Measurements from ENCODE around the gene IFI16. TPM values are rescaled to one million over a fixed set of nuclear protein-coding genes. Genes with fewer than 3 reads are reported as not detected.
A peak's percentile ranks its signal among the peaks of the same experiment; 100 is the strongest.

The IFI16 gene
- total RNA-seq, 6 donors from 2014 or later, result 43.8 to 108 (median 66.2) TPM

GRCh38 chr1:159055181-159055641, 45.5 kb downstream of the IFI16 start:
- ATAC-seq (ENCODE audit: low FRiP score in 2 of 2) (peak in 1 of 2 donors; percentile 10), DNase-seq (no peak)
- no peaks in the 10 kb centered on the region for H3K9me3 ChIP-seq
- H3K36me3 ChIP-seq, result peaks cover 15 to 68% (median 50%) of the 10 kb centered on the region in 4 donors
- TF ChIP-seq EP300 (IDR thresholded peaks at IDR 0.05), result no peak
- TF ChIP-seq POLR2A (IDR thresholded peaks at IDR 0.05), result no peak
- TF ChIP-seq POLR2AphosphoS5 (IDR thresholded peaks at IDR 0.05), result no peak
- TF ChIP-seq CTCF (IDR thresholded peaks at IDR 0.05), result no peak
- H3K27ac ChIP-seq, result no peak overlapping the region
- H3K4me3 ChIP-seq, result no peak overlapping the region
- H3K27me3 ChIP-seq, result no peaks in the 10 kb centered on the region
- H3K4me1 ChIP-seq, result peaks cover 0 to 10% (median 8%) of the 10 kb centered on the region in 4 donors
- WGBS, 2 donors, result 67 to 73% methylated on average over 5 of the region's 5 CpGs

- Histone ChIP-seq H3K36me3 (peaks cover 11 to 58% (median 42%) of the 10 kb centered on the region in 4 donors), H3K4me1 (peaks cover 0 to 10% (median 8%) of the 10 kb centered on the region in 4 donors), H3K4me3 (no peak overlapping the region), H3K27me3 (no peaks in the 10 kb centered on the region), H3K9me3 (no peaks in the 10 kb centered on the region), H3K27ac (no peak overlapping the region)
- DNase-seq, result no peak
- 75 to 83% methylated on average over 6 to 7 of the region's 7 CpGs for WGBS, 2 donors
- TF ChIP-seq POLR2A (IDR thresholded peaks at IDR 0.05), result no peak
- TF ChIP-seq CTCF (IDR thresholded peaks at IDR 0.05), result no peak
- no peak for TF ChIP-seq EP300 (IDR thresholded peaks at IDR 0.05)
- no peak for TF ChIP-seq POLR2AphosphoS5 (IDR thresholded peaks at IDR 0.05)
- no peak for ATAC-seq (ENCODE audit: low FRiP score in 2 of 2)
Observed at GRCh38 chr1:159056069-159056698, 46.5 kb downstream of the IFI16 start.

- DNase-seq (peak in 1 of 2 donors; percentile 1), ATAC-seq (ENCODE audit: low FRiP score in 2 of 2) (peak in 1 of 2 donors; percentile 26)
- Histone ChIP-seq H3K4me3 (no peak overlapping the region), H3K36me3 (peaks cover 0 to 32% (median 20%) of the 10 kb centered on the region in 4 donors), H3K27me3 (no peaks in the 10 kb centered on the region), H3K27ac (no peak overlapping the region), H3K9me3 (no peaks in the 10 kb centered on the region), H3K4me1 (peaks cover 0 to 10% (median 3%) of the 10 kb centered on the region in 4 donors)
- WGBS, 2 donors, result 89 to 91% methylated on average over 7 of the region's 7 CpGs
- TF ChIP-seq EP300 (IDR thresholded peaks at IDR 0.05), result no peak
- TF ChIP-seq POLR2AphosphoS5 (IDR thresholded peaks at IDR 0.05), result no peak
- no peak for TF ChIP-seq POLR2A (IDR thresholded peaks at IDR 0.05)
- TF ChIP-seq CTCF (IDR thresholded peaks at IDR 0.05), result no peak
Observed at GRCh38 chr1:159058751-159059150, 49.0 kb downstream of the IFI16 start.

- no peak overlapping the region for H3K4me3 ChIP-seq
- no peaks in the 10 kb centered on the region for H3K36me3 ChIP-seq
- no peaks in the 10 kb centered on the region for H3K9me3 ChIP-seq
- H3K27ac ChIP-seq, result no peak overlapping the region
- ATAC-seq (ENCODE audit: low FRiP score in 2 of 2), result no peak
- no peaks in the 10 kb centered on the region for H3K27me3 ChIP-seq
- TF ChIP-seq POLR2AphosphoS5 (IDR thresholded peaks at IDR 0.05), result no peak
- no peak for TF ChIP-seq EP300 (IDR thresholded peaks at IDR 0.05)
- TF ChIP-seq POLR2A (IDR thresholded peaks at IDR 0.05), result no peak
- TF ChIP-seq CTCF (IDR thresholded peaks at IDR 0.05), result no peak
- peaks cover 5 to 15% (median 9%) of the 10 kb centered on the region in 4 donors for H3K4me1 ChIP-seq
- 97 to 99% methylated on average over 8 of the region's 8 CpGs for WGBS, 2 donors
- DNase-seq, result peak in 1 of 2 donors; percentile 62
Observed at GRCh38 chr1:159065106-159065505, 55.4 kb downstream of the IFI16 start.

GRCh38 chr1:159066108-159066507, 56.4 kb downstream of the IFI16 start:
- H3K4me3 ChIP-seq, result no peak overlapping the region
- TF ChIP-seq CTCF (IDR thresholded peaks at IDR 0.05) (no peak), EP300 (IDR thresholded peaks at IDR 0.05) (no peak), POLR2AphosphoS5 (IDR thresholded peaks at IDR 0.05) (no peak), POLR2A (IDR thresholded peaks at IDR 0.05) (no peak)
- no peaks in the 10 kb centered on the region for H3K36me3 ChIP-seq
- ATAC-seq (ENCODE audit: low FRiP score in 2 of 2), result no peak
- WGBS, 2 donors, result 93% methylated on average over 4 of the region's 4 CpGs
- no peak overlapping the region for H3K27ac ChIP-seq
- H3K4me1 ChIP-seq, result peaks cover 5 to 15% (median 9%) of the 10 kb centered on the region in 4 donors
- DNase-seq, result no peak
- H3K9me3 ChIP-seq, result no peaks in the 10 kb centered on the region
- H3K27me3 ChIP-seq, result no peaks in the 10 kb centered on the region

All from upper lobe of left lung (tissue), 6 donors.